GM18511 (cell line): ENCODE data around the gene PRKCQ.
A peak's percentile ranks its signal among the peaks of the same experiment; 100 is the strongest.
"Not testable (repeated sequence)": the region's sequence is repeated elsewhere in the genome, so short reads cannot be mapped to it uniquely, and the experiment has no call there.

Experiments used
- ATAC-seq: cut with Tn5 transposase; IDR thresholded peaks from one replicate; pipeline ENCODE4 v1.9.1; 2021; ENCODE audit warnings: mild to moderate bottlenecking, moderate library complexity; ENCODE audit not compliant: unreplicated experiment

The PRKCQ gene

DNA sequence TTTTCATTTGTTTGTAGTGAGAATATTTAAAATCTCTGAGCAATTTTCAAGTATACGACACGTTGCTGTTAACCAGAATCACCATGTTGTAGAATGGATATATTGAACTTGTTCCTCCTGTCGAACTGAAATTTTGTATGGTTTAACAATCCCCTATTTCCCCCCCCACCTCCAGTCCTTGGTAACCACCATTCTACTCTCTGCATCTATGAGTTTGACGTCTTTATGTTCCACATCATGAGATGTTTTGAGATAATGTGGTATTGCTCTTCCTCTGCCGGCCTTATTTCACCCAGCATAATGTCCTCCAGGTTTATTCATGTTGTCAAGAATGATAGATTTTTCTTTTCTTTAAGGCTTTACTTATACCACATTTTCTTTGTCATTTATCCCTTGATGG, 17.4 kb upstream of the PRKCQ start:
- ATAC-seq: no peak

DNA sequence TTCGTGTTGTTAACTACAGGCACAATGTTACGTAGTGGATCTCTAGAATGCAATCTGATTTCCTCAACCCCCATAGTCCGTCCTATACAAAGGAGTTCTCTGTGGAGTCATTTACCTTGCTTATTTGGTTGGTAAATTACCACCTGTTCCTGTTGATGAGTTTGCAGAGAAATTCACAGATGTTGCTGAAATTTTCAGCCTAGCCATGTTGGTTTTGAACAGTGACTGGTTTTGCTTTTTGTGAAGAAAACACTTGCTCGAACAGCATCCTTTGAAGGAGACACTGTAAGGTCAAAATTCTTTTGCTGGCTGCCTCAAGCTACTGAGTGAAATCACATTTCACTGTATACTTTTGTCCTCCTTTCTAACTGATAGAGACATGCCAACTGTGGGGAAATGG, 15.4 kb upstream of the PRKCQ start:
- ATAC-seq: no peak

DNA sequence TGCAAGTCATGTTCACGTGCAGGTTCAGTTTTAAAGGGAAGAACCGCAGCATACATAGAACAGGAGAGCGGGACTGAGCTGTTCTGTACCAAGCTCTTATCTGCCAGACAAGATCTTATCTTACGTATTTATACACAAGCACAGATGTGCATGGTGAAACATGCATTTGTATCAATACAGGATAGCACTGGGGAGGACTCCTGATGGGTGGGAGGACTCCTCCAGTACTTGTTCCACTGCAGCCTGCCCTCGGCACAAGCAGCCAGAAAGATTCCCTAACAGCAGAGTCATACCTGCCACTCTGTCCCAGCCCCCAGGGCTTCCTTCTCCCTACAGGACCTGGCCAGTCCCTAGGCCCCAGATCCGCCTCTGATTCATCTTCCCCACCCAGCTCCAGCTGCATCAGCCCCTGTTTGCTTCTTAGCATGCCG, 13.2 kb upstream of the PRKCQ start:
- no peak for ATAC-seq

DNA sequence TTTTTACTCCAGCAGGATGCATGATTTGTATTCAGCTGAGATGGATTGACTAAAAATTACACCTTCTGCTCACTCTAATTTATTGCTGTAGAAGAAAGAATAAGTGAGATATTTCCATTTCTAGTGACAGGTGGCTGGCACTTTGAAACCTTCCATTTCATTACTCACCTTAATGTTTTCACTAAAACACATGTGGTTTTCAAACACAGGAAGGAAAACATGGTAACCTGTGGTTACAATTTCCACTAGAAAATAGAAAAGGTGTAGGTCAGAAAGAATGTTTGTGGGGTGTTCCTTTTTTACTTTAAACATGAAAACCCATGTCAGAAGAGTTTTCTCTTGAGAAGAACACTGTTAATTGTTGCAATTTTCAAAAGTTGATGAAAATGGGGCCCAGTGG, 12.0 kb upstream of the PRKCQ start:
- no peak for ATAC-seq

- ATAC-seq: no peak
Observed at GRCh38 chr10:6591668-6592067, 11.6 kb upstream of the PRKCQ start.

DNA sequence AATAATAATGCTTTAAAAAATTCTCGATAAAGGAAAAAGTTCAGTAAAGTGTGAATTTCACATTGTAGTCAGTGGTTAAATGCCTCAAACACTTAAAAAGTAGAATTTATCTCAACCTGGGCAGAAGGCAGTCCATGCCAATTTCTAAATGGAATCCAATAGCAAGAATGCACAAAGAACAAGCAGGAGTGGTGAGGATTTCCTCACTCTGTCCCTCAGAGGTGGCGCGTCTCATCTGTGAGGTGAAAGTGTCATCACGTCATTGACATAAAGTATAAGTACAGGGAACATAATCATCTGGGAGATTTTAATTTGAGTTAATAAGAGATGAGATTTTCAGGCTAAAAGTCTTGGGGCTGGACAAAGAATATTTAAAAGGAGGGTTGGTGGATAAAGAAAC, 10.0 kb upstream of the PRKCQ start:
- no peak for ATAC-seq

GRCh38 chr10:6589287-6590094, 9.4 kb upstream of the PRKCQ start:
- no peak for ATAC-seq

DNA sequence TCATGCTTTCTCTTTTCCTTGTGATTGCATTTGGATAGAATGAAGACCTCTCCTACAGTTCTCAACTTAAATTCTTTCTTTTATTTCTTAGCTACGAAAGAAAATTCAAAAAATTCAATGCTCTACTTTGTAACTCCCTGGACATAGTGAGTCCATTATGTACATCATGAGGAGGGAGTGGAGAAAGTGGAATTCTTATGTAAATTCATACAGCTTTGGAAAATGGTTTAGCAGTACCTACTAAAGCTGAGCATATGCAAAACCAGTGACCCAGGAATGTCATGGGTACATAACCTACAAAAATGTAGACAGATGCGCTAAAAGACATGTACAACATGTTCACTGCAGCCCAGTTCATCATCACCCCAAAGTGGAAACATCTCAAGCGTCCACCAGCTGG, 8.8 kb upstream of the PRKCQ start:
- ATAC-seq: no peak

DNA sequence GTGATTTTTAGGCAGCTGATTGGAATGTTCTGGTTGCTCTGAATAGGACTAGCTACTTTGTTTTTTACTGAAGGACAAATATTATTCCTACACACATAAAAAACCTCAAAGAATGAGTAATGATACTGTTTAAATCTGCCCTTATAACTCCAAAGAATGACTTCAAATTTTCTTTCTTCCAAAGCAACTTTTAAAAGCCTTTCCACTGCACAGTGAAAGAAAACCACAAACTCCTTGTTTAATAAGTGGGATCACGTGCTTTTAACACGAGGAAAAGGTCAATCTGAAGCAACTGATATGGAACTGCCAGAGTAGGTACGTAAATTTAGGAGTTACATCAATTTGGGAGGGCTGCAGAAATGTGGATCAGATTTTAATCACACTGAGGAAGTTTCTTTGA, 8.0 kb upstream of the PRKCQ start:
- ATAC-seq: no peak

DNA sequence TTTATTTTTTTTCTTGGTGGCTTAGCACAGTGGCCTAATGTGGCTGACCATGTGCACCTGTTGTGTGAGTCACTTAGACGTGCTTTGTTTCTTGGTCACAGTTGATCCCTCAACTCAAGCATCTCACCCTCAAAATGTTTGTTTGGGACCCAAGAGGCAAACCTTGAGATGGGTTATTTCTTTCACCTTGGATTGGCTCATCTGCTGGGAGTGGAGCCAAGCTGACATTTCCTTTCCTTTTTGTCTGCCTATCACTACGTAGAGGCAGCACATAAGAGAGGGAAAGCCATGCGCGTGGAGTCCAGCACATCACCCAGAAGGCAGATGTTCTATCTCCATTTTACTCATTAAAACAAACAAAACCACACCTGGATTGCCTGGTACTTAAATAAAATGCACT, 6.4 kb upstream of the PRKCQ start:
- no peak for ATAC-seq

- no peak for ATAC-seq
Observed at GRCh38 chr10:6583447-6583846, 3.4 kb upstream of the PRKCQ start.

GRCh38 chr10:6582913-6583312, 2.8 kb upstream of the PRKCQ start:
- not testable (repeated sequence) for ATAC-seq

DNA sequence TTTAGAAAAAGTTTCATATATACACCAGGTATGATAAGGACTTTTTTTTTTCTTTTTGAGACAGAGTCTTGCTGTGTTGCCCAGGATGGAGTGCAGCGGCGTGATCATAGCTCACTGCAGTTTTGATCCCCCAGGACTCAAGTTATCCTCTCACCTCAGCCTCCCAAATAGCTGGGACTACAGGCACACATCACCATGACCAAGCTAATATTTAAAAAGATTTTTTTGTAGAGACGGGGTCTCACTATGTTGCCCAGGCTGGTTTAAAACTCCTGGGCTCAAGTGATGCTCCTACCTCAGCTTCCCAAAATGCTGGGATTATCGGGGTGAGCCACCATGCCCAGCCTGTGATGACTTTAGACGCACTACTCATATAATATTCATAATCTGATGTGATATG, 2.2 kb upstream of the PRKCQ start:
- no peak for ATAC-seq

DNA sequence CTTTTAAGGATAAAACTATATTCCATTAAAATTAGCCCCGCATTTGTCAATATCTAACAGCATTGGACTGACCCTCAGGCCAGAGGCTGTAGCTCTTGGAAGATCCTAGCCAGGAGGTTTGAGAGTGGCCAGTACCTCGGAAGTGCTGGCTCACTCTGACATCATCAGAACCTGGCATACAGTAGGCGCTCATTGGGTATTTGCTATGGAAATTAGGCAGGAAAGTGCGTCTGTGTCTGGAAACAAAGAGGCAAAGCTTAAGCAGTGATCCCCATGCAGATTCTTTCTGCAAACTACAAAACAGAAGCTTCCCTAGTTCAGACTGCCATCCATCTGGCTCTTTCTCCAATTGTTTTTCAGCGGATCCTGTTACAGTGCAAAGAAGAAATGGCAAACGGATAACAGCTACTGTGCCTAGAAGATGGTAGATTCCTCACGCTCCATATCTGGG, 1.7 kb upstream of the PRKCQ start:
- ATAC-seq: no peak

- not testable (repeated sequence) for ATAC-seq
Observed at GRCh38 chr10:6581223-6581622, 1.1 kb upstream of the PRKCQ start.

DNA sequence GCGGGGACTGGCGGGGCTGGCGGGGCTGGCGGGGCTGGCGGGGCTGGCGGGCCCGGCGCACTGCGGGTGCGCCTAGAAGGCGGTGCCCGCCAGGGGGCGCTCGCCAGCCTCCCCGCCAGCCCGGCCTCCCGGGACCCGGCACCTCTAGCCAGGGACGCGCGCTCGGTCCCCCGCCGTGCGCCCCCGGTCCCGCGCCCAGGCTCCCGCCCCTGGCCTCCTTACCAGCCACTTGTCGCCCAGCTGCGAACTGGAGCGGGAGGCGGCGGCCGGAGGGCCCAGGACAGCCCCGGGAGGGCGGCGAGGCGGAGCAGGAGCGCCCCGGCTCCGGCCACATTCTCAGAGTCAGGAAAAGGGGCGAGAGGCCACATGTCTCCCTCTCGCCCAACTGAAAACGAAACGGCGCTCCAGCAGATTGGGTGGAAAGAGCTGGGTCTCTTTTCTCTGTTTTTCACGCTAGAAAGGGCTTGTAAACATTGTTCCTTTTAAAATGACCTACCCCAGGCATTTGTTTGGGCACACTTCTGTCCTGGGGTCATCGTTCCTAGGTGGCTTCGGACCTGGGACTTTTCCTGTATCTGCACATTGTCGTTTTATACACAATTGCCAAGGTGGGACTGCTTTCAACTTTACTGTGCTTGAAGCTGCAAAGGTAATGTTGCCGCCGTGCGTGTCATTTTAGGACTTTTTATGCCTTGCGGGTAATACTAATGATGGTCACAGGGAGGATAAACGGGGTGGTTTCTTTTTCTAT, 378 bp upstream of the PRKCQ start:
- peak; percentile 98 for ATAC-seq

- ATAC-seq: no peak
Observed at GRCh38 chr10:6579183-6579903, 733 bp downstream of the PRKCQ start.

- no peak for ATAC-seq
Observed at GRCh38 chr10:6578795-6579182, 1.3 kb downstream of the PRKCQ start.

DNA sequence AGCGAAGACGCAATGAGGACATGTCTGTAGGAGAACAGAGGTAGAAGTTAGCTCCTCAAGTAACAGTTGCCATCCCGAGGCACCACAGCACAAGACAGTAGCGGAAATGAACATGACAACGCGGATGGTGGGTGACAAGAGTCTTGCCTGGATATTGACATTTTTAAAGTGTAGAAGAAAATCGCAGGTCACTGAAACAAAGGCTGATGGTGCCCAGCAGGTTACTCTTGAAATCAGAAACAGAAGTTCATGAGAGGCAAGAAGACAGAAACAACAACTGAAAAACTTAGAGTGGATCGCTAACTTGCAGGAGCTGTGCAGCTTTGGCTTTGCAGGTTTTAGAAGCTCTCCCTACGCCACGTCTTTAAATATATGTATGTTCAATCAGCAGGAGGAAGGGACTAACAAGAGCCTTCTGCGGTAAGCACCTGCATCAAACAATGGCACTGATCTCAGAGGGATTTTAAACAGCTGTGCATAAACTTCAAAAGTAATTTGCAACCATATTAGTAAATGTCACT, 1.8 kb downstream of the PRKCQ start:
- no peak for ATAC-seq

GRCh38 chr10:6576326-6576725, 3.8 kb downstream of the PRKCQ start:
- ATAC-seq: no peak

DNA sequence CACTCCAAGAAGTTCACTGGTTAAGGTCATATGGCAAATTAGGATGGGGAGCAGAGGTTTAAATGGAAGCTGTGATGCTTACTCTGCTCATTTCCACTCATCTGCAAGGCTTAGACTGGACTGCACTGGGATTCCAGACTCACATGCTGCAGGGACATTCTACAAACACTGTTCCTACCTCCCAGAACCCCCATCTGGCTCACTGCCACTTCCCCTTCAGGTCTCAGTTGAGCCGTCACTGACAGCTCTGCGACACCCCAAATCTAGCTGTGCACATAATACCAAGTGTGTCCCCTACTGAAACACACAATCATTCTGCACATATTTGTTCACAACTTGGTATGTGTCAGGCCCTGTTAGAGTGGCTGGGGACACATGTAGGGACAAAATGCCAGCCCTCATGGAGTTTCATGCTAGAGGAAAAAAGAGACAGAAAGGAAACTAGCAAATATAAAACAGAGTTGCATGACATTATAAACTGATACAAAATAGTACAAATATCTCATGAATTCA, 5.4 kb downstream of the PRKCQ start:
- ATAC-seq: no peak
